OCI-LY7 (cell line): ENCODE measurements around the gene PSMD6.

Experiments used
- CTCF ChIP-seq: fragments of 200-600 bp; sonication (generic); conservative IDR thresholded peaks from 2 replicates; pipeline ENCODE4 v1.5.1; 2014; ENCODE audit warnings: mild to moderate bottlenecking, antibody characterized with exemption, low read length, moderate library complexity, mixed read lengths
- EZH2phosphoT487 ChIP-seq: fragments of 200-600 bp; sonication (generic); IDR thresholded peaks from 2 replicates; pipeline ENCODE4 v1.6.1; 2018; ENCODE audit warnings: low read depth, borderline replicate concordance, mild to moderate bottlenecking, mixed run types, antibody characterized with exemption, low read length, moderate library complexity, mixed read lengths

GRCh38 chr3:64011685-64012084 is 11.6 kb downstream of the PSMD6 start:
- TF ChIP-seq CTCF: no peak
- no peak for TF ChIP-seq EZH2phosphoT487
